ENCODE measurements around the gene RHBDD1.

Gene RHBDD1

DNA sequence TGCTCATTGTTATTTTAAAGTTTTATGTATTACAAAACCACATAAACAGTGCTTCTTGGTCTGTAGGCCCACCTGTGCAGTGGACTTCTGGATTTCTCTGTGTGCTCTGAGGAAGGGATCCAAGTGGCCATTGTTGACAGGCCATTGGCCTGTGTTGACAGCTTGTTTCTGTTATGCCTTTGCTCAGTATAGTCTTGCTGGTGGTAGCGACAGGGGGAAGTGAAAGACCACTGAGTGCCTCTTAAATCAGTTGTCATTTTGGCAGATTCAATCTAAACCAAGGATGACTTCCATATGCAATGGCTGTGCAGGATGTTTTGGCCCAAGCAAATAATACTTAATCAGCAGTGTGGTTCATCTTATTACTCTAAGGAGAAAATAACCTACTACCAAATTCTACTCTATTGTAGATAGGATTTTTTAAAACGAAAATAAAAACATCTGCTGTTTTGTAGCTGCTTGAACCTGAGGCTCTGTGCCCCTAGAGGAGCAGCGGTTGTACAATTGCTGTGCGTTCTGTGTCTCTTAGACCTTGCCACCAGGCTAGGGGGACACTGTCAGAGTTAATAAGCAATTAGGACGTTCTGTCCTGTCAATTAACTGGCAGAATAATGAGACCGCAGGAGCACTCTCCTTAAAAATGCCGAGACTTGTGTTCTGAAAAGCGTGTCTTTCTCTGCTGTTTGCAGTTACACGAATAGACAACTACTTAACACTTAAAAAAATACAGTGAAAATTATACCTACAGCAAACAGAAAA lies 108.2 kb downstream of the RHBDD1 start:
- no peak for FAIRE-seq

DNA sequence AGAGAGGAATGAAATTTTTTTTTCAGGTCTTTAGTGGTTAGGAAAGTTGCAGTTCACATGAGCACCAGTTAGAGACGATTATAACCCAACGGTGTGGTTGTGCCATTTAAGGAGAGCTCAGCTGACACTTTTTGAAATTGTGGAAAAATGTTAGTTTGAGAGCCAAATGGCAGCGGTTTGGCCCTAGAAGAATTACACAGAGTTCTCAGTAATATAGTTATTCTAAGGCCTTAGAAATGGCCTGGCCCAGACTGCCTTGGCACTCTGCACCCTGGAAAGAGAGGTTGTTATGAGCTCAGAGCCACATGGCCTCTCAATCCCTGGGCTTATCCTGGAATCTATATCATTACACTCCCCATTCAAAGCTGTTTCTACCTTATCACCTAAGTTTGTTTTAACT lies 117.4 kb downstream of the RHBDD1 start:
- no peak for FAIRE-seq

- no peak for FAIRE-seq
Measured at GRCh38 chr2:226953826-226954225, 118.0 kb downstream of the RHBDD1 start.

- FAIRE-seq, result no peak
Measured at GRCh38 chr2:226956659-226957058, 120.8 kb downstream of the RHBDD1 start.

DNA sequence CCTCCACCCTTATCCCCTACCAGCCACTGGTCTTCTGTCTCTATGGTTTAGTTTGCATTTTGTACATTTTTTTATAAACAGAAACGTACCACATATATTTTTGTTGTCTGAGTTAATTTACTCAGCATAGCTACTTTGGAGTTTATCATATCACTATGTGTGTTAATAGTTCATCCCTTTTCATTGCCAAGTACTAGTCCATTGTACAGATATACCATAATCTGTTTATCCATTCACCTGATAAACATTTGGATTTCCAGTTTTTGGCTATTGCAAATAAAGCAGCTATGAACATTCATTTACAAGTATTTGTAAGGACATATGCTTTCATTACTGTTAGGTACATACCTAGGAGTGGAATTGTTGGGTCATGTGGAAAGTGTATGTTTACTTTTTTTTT lies 123.6 kb downstream of the RHBDD1 start:
- FAIRE-seq, result no peak

DNA sequence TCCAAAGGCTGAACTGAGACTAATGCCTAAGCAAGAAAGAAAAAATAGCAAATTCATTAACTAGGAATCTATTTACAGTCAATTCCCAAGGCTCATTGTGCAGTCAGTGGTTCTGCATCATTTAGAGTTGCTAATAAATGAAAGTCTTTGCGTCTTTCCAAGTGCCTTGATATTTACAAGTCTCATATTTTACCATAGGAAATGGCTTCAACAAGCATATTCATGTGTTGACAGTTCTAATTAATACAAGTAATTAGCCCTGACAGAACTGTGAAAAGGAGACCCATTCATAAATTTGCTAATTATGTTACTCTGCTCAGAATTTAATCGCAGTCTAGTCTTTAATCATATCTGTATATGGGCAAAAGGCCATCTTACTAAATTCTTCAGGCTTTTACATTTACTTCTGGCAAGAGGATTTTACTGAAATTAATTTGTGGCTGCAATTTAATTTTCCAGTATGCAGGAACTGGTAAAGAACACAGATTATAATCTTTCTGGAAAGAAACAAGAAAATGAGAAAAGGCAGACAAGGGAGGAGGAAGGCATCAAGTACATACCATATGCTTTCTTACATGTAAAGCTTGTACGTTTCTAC lies 126.4 kb downstream of the RHBDD1 start:
- FAIRE-seq, result no peak

- FAIRE-seq, result no peak
Measured at GRCh38 chr2:226963528-226963927, 127.7 kb downstream of the RHBDD1 start.

DNA sequence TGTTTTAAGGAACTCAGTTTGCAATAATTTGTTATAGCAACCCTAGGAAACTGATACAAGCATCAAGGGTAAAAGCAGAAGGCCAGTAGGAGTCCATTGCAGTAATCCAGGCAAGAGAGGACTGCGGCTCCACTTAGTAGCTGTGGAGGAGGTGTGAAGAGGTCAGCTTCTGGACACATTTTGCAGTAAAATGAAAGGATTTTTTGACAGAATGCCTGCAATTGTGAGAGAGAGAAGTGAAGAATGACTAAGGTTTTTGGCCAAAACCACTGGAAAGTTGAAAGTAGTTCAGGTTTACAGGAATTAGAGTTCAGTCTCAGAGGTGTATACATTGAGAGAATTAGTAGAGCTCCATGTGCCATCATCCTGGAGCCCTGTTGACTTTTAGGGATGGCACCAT lies 129.5 kb downstream of the RHBDD1 start:
- no peak for FAIRE-seq

DNA sequence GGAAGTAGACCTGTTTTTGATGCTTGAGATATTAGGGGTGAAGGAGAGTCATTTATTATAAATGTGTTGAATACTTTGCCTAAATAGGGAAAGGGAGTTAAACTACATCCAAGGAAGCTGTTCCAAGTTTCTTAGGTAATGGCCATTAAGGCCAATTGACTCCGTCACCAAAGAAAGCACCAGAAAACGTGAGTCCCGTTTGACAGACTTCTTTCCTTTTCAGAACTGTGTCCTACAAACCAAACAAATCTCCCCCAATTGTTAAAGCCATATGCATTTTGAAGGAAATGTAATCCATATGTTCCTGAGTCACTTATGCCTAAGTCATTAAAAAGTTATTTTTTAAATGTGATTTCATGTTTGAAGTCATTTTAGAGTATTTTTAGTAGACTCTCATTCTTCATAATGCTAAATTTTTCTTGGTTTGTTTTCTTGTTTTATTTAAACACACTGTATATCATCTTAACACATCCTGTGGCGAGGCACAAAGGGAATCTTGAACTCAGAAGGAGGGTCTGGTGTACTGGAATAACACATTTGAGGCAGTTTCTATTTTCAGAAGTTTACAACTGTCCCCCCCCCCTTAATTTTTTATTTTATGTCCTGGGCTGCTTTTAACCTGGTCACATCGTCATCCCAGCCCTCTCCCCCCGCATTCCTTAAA lies 133.7 kb downstream of the RHBDD1 start:
- FAIRE-seq, result no peak

DNA sequence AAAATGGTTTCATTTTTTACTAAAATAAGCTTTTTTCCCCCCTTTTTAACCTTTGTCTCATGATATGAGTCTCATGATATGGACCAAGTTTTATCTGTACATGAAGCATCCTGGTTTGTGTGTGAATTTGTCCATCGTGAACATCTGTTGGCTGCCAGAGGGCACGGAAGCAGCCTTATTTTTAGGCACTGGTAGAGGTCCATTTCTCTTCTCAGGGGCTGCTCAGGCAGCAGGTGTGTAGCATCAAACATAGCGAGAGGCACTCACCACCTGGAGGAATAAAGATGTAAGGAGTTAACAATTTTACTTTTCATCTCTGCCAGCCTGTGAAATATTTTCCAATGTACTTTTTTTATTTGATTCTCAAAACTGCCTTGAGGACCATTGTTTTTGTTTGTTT lies 134.5 kb downstream of the RHBDD1 start:
- FAIRE-seq, result no peak

DNA sequence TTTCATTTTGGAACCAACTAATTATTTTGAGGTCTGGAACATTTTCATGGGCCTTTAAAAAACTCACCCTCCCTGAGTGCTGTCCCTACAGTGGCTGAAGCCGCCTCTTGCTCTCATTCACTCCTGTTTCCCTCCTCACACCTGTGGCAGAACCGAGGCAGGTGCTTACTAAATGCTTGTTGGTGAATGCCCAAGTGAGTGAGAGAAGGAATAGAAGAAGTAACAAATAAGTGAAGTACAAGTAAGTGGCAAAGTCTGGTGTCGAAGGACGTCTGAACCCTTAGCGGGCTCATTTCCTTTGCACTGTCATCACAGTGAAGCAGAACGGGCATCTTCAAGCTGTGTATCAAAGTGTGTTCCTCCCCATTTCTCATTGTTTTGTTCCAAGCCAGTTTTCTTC lies 135.2 kb downstream of the RHBDD1 start:
- FAIRE-seq, result no peak

- no peak for FAIRE-seq
Measured at GRCh38 chr2:226971770-226972169, 135.9 kb downstream of the RHBDD1 start.

DNA sequence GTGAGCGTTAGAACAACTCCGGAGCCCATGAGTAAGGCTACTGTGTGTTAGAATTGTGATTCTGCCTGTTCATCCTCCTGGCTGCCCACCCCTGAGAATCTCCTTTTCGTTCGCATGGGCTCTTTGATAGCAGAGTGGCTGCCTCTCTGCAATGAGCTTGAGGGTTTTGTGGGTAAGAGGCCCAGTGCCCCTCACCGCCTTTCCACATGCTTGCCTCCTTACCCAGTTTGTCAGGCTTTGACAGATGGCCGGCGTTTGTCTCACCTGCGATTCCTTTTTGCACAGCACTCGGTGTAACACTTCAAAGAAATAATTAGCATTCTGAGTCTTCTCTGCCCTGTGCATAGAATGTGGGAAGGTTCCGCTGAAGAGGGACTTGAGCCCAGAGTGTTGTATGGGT lies 138.0 kb downstream of the RHBDD1 start:
- no peak for FAIRE-seq

DNA sequence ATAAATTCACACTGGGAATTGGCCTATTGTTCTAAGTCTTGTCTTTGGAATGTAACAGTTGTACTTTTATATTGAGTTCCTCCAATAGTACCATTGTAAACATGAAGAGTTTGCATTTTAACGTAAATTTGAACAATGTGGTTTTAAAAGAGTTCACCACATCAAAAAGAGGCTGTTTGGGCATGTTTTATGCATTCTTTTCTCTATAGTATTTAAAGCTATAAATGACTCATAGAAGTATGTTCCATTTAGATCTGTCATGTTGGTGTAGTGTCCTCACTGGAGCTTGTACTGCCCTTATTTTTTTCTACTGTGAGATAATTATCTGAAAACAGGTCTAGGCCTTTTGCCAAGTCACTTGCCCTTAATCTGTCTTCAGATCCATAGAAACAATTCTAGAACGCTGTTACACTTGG lies 141.9 kb downstream of the RHBDD1 start:
- no peak for FAIRE-seq

GRCh38 chr2:226978300-226978699 lies 142.4 kb downstream of the RHBDD1 start:
- no peak for FAIRE-seq

DNA sequence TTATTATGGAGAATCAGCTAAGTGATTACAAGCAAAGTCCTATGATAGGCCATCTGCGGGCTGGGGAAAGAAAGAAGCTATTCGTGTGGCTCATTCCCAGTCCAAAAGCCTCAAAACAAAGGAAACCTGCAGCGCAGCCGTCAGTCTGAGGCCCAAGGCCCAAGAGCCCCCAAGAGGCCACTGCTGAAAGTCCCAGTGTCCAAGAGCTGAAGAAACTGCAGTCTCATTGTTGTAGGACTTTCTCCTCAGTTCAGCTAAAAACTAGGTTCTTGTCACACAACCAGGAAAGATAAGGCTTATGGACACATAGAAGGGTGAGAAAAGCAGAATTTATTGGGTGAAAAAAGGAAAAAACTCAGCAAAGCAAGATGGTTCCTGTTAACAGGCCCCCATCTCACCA lies 143.2 kb downstream of the RHBDD1 start:
- FAIRE-seq, result no peak

GRCh38 chr2:226981791-226982326 lies 146.0 kb downstream of the RHBDD1 start:
- no peak for FAIRE-seq

DNA sequence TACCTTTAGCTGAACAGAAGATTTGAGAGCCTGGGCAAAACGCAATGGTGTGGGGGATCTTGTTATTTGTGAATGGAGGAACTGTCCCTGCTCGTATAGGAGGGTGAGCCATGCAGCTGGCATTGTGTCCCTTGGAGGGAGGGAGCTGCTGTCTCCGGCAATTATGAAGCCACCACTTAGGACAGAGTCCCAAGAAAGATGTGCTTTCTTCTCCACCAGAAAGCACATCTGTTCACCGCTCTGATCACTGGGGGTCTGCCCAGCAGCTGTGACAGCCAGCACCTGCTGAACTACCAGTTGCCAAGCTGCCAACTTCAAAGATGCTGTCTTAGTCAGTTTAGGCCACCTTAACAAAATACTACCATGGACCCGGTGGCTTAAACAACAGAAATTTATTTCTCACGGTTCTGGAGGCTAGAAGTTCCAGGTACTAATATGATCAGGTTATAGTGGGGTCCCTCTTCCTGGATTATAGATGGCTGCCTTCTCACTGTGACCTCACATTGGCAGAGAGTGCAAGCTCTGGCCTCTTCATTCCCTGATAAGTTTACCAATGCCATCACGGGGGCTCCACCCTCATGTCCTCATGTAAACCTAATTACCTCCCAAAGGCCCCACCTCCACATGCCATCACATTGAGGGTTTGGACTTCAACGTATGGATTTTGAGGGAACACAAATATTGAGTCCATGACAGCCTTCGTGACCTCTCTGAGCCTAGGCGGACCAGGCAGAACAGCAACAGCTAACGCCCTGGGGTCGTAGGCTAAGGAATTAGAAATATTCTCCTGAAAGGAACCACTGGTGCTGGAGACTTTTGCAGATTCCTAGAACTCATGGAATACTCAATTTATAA lies 148.3 kb downstream of the RHBDD1 start:
- no peak for FAIRE-seq

GRCh38 chr2:226984750-226985582 lies 149.1 kb downstream of the RHBDD1 start:
- peak; percentile 92 for FAIRE-seq

DNA sequence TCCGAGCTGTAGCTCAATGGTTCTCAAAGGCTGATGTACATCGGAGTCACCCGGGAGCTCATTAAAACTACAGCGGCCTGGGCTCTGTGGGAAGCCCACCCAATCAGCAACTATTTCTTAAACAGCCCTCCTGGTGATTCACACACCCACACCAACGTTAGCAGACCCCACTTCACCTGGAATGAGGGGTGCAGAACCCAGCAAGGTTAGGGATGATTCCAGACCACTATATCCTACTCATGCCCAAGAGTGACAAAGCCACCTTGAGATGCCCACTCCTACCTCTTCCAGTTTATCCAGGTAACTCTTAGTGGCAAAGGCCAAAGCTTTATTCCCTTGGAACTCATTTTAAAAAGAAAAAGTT lies 149.7 kb downstream of the RHBDD1 start:
- FAIRE-seq, result no peak

DNA sequence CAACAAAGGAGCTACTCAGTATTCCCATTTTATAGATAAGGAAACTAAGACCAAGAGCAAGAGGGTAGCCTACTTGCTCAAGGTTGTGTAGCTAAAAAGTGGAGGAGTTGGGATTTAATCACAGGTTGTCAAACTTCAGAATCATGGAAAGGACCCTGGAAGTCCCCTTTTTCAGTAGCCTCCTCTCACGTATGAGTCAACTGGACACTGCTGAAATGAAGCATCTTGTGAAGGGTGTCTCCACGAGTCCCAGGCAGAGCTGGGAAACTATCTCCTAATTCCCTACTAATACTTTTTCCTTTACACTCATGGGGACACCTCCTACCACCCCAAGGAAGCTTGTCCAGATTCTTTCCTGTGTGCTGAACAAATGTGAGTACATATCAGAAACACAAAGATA lies 155.8 kb downstream of the RHBDD1 start:
- no peak for FAIRE-seq

- no peak for FAIRE-seq
Measured at GRCh38 chr2:226993171-226993570, 157.3 kb downstream of the RHBDD1 start.
